HAP-1 (cell line): ENCODE data around the gene SLC25A5.
"Not testable (repeated sequence)": the region's sequence is repeated elsewhere in the genome, so short reads cannot be mapped to it uniquely, and the experiment has no call there.

Experiments used
- DNase-seq, 2 experiments: peaks; one replicate each; pipeline ENCODE4 v3.0.0-alpha.2; 2016 to 2020; ENCODE audit warnings: low spot score in 2 of 2
- H3K27me3 ChIP-seq: fragments of 250-450 bp; sonication (Bioruptor Pico); 2 replicates; pipeline ENCODE4 v1.5.1; 2020; ENCODE audit warnings: low read depth, mild to moderate bottlenecking, moderate library complexity
- H3K36me3 ChIP-seq: fragments of 250-450 bp; sonication (Bioruptor Pico); replicated peaks from 2 replicates; pipeline ENCODE4 v1.5.1; 2020; ENCODE audit warnings: mild to moderate bottlenecking
- H3K4me1 ChIP-seq: fragments of 250-450 bp; sonication (Bioruptor Pico); 2 replicates; pipeline ENCODE4 v1.5.1; 2020; ENCODE audit warnings: mild to moderate bottlenecking
- H3K4me3 ChIP-seq: fragments of 250-450 bp; sonication (Bioruptor Pico); 2 replicates; pipeline ENCODE4 v1.5.1; 2020; ENCODE audit warnings: mild to moderate bottlenecking, moderate library complexity
- H3K9me3 ChIP-seq: fragments of 250-450 bp; sonication (Bioruptor Pico); 2 replicates; pipeline ENCODE4 v1.5.1; 2020; ENCODE audit warnings: mild to moderate bottlenecking, moderate library complexity
- in situ Hi-C: fragments of 300-500 bp; cut with MboI; formaldehyde crosslinking; loops from 3 replicates; pipeline ENCODE4 v1.14.3; 2020; ENCODE audit warnings: low sequenced_read_pairs, inconsistent platforms, mixed read lengths

The SLC25A5 gene

DNA sequence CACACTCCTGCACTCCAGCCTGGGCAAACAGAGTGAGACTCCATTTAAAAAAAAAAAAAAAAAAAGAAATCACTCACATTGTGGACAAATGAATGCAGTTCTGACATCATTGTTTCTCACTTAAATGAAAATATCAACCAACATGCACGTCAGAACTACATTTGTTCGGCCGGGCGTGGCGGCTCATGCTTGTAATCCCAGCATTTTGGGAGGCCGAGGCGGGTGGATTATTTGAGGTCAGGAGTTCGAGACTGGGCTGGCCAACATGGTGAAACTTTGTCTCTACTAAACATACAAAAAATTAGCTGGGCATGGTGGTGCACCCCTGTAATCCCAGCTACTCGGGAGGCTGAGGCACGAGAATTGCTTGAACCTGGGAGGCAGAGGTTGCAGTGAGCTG lies 36.9 kb downstream of the SLC25A5 start:
- H3K4me3 ChIP-seq, H3K36me3 ChIP-seq, H3K27me3 ChIP-seq, H3K4me1 ChIP-seq, H3K9me3 ChIP-seq, DNase-seq: not testable (repeated sequence)
- in situ Hi-C loops, result loop anchor here (25.0 kb wide), 3 partner anchors 232 to 732 kb away; no protein-coding TSS in a partner anchor

DNA sequence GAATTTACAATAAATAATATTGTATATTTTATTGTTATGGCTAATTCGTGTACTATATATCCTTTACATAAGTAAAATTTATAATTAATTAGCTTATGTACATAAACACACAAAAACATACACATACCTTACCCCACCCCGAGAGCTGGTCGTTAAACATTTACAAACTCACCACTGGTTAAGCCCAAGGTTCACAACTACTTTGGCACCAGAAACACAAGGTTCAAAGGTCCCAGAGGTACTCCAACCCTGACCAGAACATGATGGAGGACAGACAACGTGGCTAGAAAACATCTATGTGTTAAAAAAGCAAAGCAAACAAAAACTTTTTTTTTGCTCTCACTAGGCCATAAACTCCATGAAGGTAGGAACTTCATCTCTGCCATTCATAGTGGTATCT lies 37.7 kb downstream of the SLC25A5 start:
- H3K9me3 ChIP-seq, result no peaks in the 10 kb centered on the region
- H3K4me1 ChIP-seq, result no peaks in the 10 kb centered on the region
- H3K4me3 ChIP-seq, result no peak overlapping the region
- in situ Hi-C loops, result loop anchor here (25.0 kb wide), 3 partner anchors 231 to 731 kb away; no protein-coding TSS in a partner anchor
- H3K36me3 ChIP-seq, result no peaks in the 10 kb centered on the region
- no peaks in the 10 kb centered on the region for H3K27me3 ChIP-seq
- no peak for DNase-seq

DNA sequence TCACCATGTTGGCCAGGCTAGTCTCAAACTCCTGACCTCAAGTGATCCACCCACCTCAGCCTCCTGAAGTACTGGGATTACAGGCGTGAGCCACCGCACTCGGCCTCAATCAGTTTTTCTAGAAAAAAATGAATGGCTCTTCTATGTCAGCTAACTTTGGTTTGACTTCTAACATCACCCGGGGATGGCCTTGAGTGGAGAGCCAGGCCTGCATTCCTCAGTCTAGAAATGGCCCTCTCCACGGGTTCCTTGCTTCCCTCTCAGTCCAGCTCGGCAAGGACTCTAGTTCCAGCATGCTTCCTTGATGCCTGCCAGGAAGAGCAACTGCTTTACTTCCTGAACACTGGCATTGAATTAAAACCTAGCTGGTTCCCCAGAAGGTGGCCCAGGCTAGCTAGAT lies 39.0 kb downstream of the SLC25A5 start:
- in situ Hi-C loops, result loop anchor here (25.0 kb wide), 3 partner anchors 230 to 730 kb away; no protein-coding TSS in a partner anchor
- no peak for DNase-seq
- Histone ChIP-seq H3K9me3 (no peaks in the 10 kb centered on the region), H3K4me1 (no peaks in the 10 kb centered on the region), H3K36me3 (no peaks in the 10 kb centered on the region), H3K27me3 (no peaks in the 10 kb centered on the region), H3K4me3 (no peak overlapping the region)

DNA sequence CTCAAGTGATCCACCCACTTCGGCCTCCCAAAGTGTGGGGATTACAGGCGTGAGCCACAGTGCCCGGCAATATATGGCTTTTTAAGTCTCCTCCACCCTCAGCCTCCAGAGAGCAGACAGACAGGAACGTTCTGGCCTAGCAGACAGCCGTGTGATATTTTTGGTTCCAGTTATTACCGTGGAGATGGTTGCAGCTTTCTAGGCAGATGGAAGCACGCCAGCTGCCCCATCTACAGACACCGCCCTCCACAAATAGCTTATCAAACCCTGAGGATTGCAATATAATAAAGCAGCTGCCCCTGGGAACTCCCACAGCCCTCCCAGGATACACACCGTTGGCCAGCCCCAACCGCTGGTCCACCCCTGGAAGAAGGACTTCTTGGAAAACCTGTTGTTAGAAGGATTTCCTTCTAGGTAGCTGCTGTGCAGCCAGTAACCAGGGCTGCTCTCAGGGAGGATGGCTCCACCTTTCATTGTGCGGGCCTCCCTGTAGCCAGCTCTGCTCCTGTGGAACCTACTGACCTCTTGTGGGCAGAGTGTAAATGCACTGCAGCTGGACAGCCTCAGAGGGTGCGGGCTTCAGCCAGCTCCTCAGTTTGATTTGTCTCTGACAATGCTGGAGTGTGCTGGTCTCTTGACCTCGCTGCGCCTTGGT lies 44.0 kb downstream of the SLC25A5 start:
- H3K9me3 ChIP-seq, result no peaks in the 10 kb centered on the region
- in situ Hi-C loops, result loop anchor here (25.0 kb wide), 3 partner anchors 225 to 725 kb away; no protein-coding TSS in a partner anchor
- DNase-seq, result peak; percentile 84 to 86
- H3K27me3 ChIP-seq, result no peaks in the 10 kb centered on the region
- H3K4me1 ChIP-seq, result no peaks in the 10 kb centered on the region
- no peaks in the 10 kb centered on the region for H3K36me3 ChIP-seq
- H3K4me3 ChIP-seq, result no peak overlapping the region

DNA sequence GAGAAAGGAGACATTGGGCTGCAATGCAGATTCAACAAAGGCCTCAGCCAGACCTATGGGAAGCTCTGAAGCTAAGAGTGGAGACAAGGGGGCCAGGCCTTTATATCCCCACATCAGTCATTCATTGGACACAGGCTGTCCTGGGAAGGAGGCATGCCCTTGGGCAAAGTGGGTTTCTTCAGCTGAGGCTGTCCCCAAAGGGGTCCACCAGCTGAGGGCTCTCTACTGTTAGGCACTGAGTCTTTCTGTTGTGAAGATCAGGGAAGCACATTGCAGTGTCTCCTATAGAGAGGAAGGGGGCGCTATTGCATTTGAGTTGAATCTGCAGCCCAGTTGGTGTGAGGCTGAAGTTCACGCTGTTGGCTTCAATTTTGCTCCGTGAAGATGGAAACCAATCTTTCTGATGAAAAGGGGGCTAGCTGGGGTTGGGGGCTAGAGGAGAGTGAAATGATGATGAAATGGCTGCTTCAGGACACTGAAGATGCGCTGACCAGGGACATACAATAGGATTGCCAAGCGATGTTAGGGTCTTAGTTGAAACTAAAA lies 48.0 kb downstream of the SLC25A5 start:
- H3K9me3 ChIP-seq, result no peaks in the 10 kb centered on the region
- DNase-seq, result peak; percentile 63 to 75
- peaks cover 3% of the 10 kb centered on the region; the same call in 1 of the 2 replicates for H3K27me3 ChIP-seq
- in situ Hi-C loops, result loop anchor here (25.0 kb wide), 3 partner anchors 221 to 721 kb away; no protein-coding TSS in a partner anchor
- no peaks in the 10 kb centered on the region for H3K36me3 ChIP-seq
- no peaks in the 10 kb centered on the region for H3K4me1 ChIP-seq
- H3K4me3 ChIP-seq, result no peak overlapping the region

DNA sequence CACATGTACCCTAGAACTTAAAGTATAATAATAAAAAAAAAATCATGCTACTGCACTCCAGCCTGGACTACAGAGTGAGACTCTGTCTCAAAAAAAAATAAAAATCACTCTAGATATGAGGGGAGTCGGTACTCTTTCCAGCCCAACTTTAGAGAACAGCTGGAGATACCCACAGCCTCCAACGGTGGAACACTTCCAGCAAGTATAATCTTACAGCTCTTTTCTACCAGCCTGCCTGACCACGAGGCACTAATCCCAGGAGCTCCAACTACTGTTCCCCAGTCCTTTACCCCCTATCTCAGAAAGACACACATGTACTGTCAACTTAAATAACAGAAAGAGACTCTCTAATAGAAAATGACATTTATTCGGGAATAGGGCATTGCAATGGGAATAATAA lies 50.1 kb downstream of the SLC25A5 start:
- in situ Hi-C loops, result loop anchor here (25.0 kb wide), 3 partner anchors 219 to 719 kb away; no protein-coding TSS in a partner anchor
- Histone ChIP-seq H3K27me3 (peaks cover 3% of the 10 kb centered on the region; the same call in 1 of the 2 replicates), H3K4me1 (no peaks in the 10 kb centered on the region)

More for the DNA sequence above, 50.1 kb downstream of the SLC25A5 start:
- no peak overlapping the region for H3K4me3 ChIP-seq
- no peaks in the 10 kb centered on the region for H3K9me3 ChIP-seq
- no peaks in the 10 kb centered on the region for H3K36me3 ChIP-seq
- DNase-seq, result no peak
